Motor neuron (in vitro differentiated cells): ENCODE results near the gene ENPP5. TPM values are rescaled to one million over a fixed set of nuclear protein-coding genes. Genes with fewer than 3 reads are reported as not detected.

Experiments
- ATAC-seq, 8 experiments: fragments of 200-7000 bp; cut with Tn5 transposase; replicated peaks in 6 of 8; 2 replicates each; pipeline ENCODE4 v1.8.0; 2021; ENCODE audit warnings: mild to moderate bottlenecking in 8 of 8, moderate library complexity in 8 of 8
- H3K27ac ChIP-seq, 2 donors: fragments of 250-450 bp; sonication (Bioruptor Pico); 2 replicates each; pipeline ENCODE4 v1.9.0; 2021; ENCODE audit warnings: antibody characterized with exemption in 2 of 2, mild to moderate bottlenecking in 2 of 2, moderate library complexity in 1 of 2
- H3K4me1 ChIP-seq, 2 donors: fragments of 250-450 bp; sonication (Bioruptor Pico); replicated peaks in 1 of 2; 2 replicates each; pipeline ENCODE4 v1.6.1; 2021; ENCODE audit warnings: antibody characterized with exemption in 2 of 2, mild to moderate bottlenecking in 2 of 2, moderate library complexity in 1 of 2
- H3K4me3 ChIP-seq, 5 donors: fragments of 250-450 bp; sonication (Bioruptor Pico); 2 replicates each; pipeline ENCODE4 v1.9.0; 2021; ENCODE audit warnings: antibody characterized with exemption in 5 of 5, mild to moderate bottlenecking in 5 of 5, moderate library complexity in 4 of 5
- WGBS, 10 experiments: fragments of 450-650 bp; shearing (Covaris generic); methylation state at CpG; one replicate each; pipeline ENCODE4 v1.0.0; 2022; 5-methylcytosine and 5-hydroxymethylcytosine counted together
- in situ Hi-C, 9 experiments: fragments of 400-800 bp; cut with MboI; loops; one replicate each; pipeline ENCODE4 v1.15.0; 2021; ENCODE audit warnings: low sequenced_read_pairs in 9 of 9, low pct_unique_long_range_greater_than_20kb in 2 of 9; ENCODE audit not compliant: unreplicated experiment in 9 of 9
- total RNA-seq, 8 experiments: library from RNA; unstranded; fragments of 300-600 nt; gene quantifications; 2 replicates each; pipeline versions ENCODE4 v1.2.3 to v1.2.4, GENCODE V29; 2022

ENPP5 gene
- 1 to 10 TPM in 5 of 8 experiments, under 1 TPM in 1, not detected in 2; 0.17 to 5.1 (median 2.3) TPM for total RNA-seq

GRCh38 chr6:46170357-46171289 lies at the start of gene ENPP5:
Gene ENPP5 (minus strand): TSS chr6:46170980. CDS start chr6:46168262, 2,718 bp downstream.
- in situ Hi-C loops: no loop called here
- Histone ChIP-seq H3K27ac (no peak within 1 kb of the TSS), H3K4me3 (peak within 1 kb of the TSS; percentile 49 to 92 (median 72))

GRCh38 chr6:46219661-46220060 lies 48.9 kb upstream of the ENPP5 start:
- H3K27ac ChIP-seq: no peak overlapping the region
- H3K4me1 ChIP-seq: no peaks in the 10 kb centered on the region
- no peak for ATAC-seq
- in situ Hi-C loops: loop anchor here in 1 of 9 experiments (10.0 to 25.0 kb wide), 2 partner anchors 132 to 185 kb away; no protein-coding TSS in a partner anchor
- no peak overlapping the region for H3K4me3 ChIP-seq

More at GRCh38 chr6:46170357-46171289, at the start of gene ENPP5:
- 0 to 7% (median 0%) methylated on average over 1 to 13 of the region's 49 CpGs; no CpG with 5 or more reads in 3 of the 10 experiments for WGBS, 10 experiments
- no peaks in the 10 kb centered on the region for H3K4me1 ChIP-seq
- ATAC-seq: peak; percentile 66 to 99 (median 98)

- Histone ChIP-seq H3K4me1 (no peaks in the 10 kb centered on the region), H3K27ac (no peak overlapping the region), H3K4me3 (no peak overlapping the region)
- in situ Hi-C loops: loop anchor here in 1 of 9 experiments (25.0 kb wide), 1 partner anchor 131 kb away; no protein-coding TSS in a partner anchor
- ATAC-seq: no peak
- WGBS, 10 experiments: 71 to 95% (median 87%) methylated on average over 2 of the region's 2 CpGs; no CpG with 5 or more reads in 3 of the 10 experiments
Observed at GRCh38 chr6:46218457-46218856, 47.7 kb upstream of the ENPP5 start.

GRCh38 chr6:46217671-46218131 lies 46.9 kb upstream of the ENPP5 start:
- no peaks in the 10 kb centered on the region for H3K4me1 ChIP-seq
- no peak overlapping the region for H3K4me3 ChIP-seq
- ATAC-seq: no peak
- WGBS, 10 experiments: 12 to 86% (median 71%) methylated on average over 2 to 5 of the region's 5 CpGs; no CpG with 5 or more reads in 1 of the 10 experiments
- H3K27ac ChIP-seq: no peak overlapping the region
- in situ Hi-C loops: loop anchor here in 1 of 9 experiments (25.0 kb wide), 1 partner anchor 130 kb away; no protein-coding TSS in a partner anchor

GRCh38 chr6:46216879-46217278 lies 46.1 kb upstream of the ENPP5 start:
- H3K4me3 ChIP-seq: no peak overlapping the region
- in situ Hi-C loops: loop anchor here in 1 of 9 experiments (25.0 kb wide), 1 partner anchor 130 kb away; no protein-coding TSS in a partner anchor
- no peaks in the 10 kb centered on the region for H3K4me1 ChIP-seq
- H3K27ac ChIP-seq: no peak overlapping the region
- 40 to 86% (median 60%) methylated on average over 1 of the region's 2 CpGs; no CpG with 5 or more reads in 7 of the 10 experiments for WGBS, 10 experiments
- no peak for ATAC-seq

- ATAC-seq: no peak
- in situ Hi-C loops: loop anchor here in 1 of 9 experiments (25.0 kb wide), 1 partner anchor 128 kb away; no protein-coding TSS in a partner anchor
- Histone ChIP-seq H3K27ac (no peak overlapping the region), H3K4me1 (no peaks in the 10 kb centered on the region), H3K4me3 (no peak overlapping the region)
- 50 to 100% (median 87%) methylated on average over 1 to 4 of the region's 4 CpGs; no CpG with 5 or more reads in 2 of the 10 experiments for WGBS, 10 experiments
Observed at GRCh38 chr6:46215777-46216176, 45.0 kb upstream of the ENPP5 start.

GRCh38 chr6:46215213-46215612 lies 44.4 kb upstream of the ENPP5 start:
- in situ Hi-C loops: loop anchor here in 1 of 9 experiments (25.0 kb wide), 1 partner anchor 128 kb away; no protein-coding TSS in a partner anchor
- H3K4me1 ChIP-seq: no peaks in the 10 kb centered on the region
- H3K27ac ChIP-seq: no peak overlapping the region
- no peak overlapping the region for H3K4me3 ChIP-seq
- ATAC-seq: no peak
- WGBS, 10 experiments: 40 to 88% (median 56%) methylated on average over 1 to 6 of the region's 6 CpGs; no CpG with 5 or more reads in 2 of the 10 experiments

- in situ Hi-C loops: loop anchor here in 1 of 9 experiments (25.0 kb wide), 1 partner anchor 125 kb away; no protein-coding TSS in a partner anchor
- Histone ChIP-seq H3K4me1 (no peaks in the 10 kb centered on the region), H3K4me3 (no peak overlapping the region), H3K27ac (no peak overlapping the region)
- no peak for ATAC-seq
- 83 to 100% (median 93%) methylated on average over 1 of the region's 1 CpG; no CpG with 5 or more reads in 6 of the 10 experiments for WGBS, 10 experiments
Observed at GRCh38 chr6:46211917-46212316, 41.1 kb upstream of the ENPP5 start.

GRCh38 chr6:46210294-46210693 lies 39.5 kb upstream of the ENPP5 start:
- H3K4me1 ChIP-seq: no peaks in the 10 kb centered on the region
- 18 to 90% (median 40%) methylated on average over 1 to 5 of the region's 5 CpGs; no CpG with 5 or more reads in 1 of the 10 experiments for WGBS, 10 experiments
- no peak overlapping the region for H3K4me3 ChIP-seq
- in situ Hi-C loops: loop anchor here in 1 of 9 experiments (25.0 kb wide), 1 partner anchor 123 kb away; no protein-coding TSS in a partner anchor
- ATAC-seq: no peak
- H3K27ac ChIP-seq: no peak overlapping the region

- in situ Hi-C loops: loop anchor here in 1 of 9 experiments (25.0 kb wide), 1 partner anchor 121 kb away; no protein-coding TSS in a partner anchor
- no peak for ATAC-seq
- no peak overlapping the region for H3K27ac ChIP-seq
- H3K4me3 ChIP-seq: no peak overlapping the region
- no peaks in the 10 kb centered on the region for H3K4me1 ChIP-seq
Observed at GRCh38 chr6:46208303-46208702, 37.5 kb upstream of the ENPP5 start.

GRCh38 chr6:46207174-46207573 lies 36.4 kb upstream of the ENPP5 start:
- WGBS, 10 experiments: 0 to 90% (median 57%) methylated on average over 1 to 3 of the region's 3 CpGs; no CpG with 5 or more reads in 5 of the 10 experiments
- H3K27ac ChIP-seq: no peak overlapping the region
- in situ Hi-C loops: loop anchor here in 1 of 9 experiments (25.0 kb wide), 1 partner anchor 120 kb away; no protein-coding TSS in a partner anchor
- no peak overlapping the region for H3K4me3 ChIP-seq
- ATAC-seq: no peak
- no peaks in the 10 kb centered on the region for H3K4me1 ChIP-seq

- 67 to 100% (median 89%) methylated on average over 1 to 19 of the region's 29 CpGs; no CpG with 5 or more reads in 2 of the 10 experiments for WGBS, 10 experiments
- in situ Hi-C loops: loop anchor here in 1 of 9 experiments (25.0 kb wide), 1 partner anchor 118 kb away; no protein-coding TSS in a partner anchor
- ATAC-seq: no peak
- no peak overlapping the region for H3K4me3 ChIP-seq
- H3K4me1 ChIP-seq: peaks cover 0 to 8% of the 10 kb centered on the region in 2 donors
- H3K27ac ChIP-seq: no peak overlapping the region
Observed at GRCh38 chr6:46204880-46205650, 34.3 kb upstream of the ENPP5 start.
